C4-2B (cell line): ENCODE results near the gene RAB40B.

Experiments used
- CTCF ChIP-seq: fragments of 450-650 bp; conservative IDR thresholded peaks from 2 replicates; pipeline ENCODE4 v1.5.1; 2017; ENCODE audit warnings: mild to moderate bottlenecking
- ZFX ChIP-seq: fragments of 450-650 bp; IDR thresholded peaks from 2 replicates; pipeline ENCODE4 v1.6.1; 2017

- TF ChIP-seq CTCF (no peak), ZFX (no peak)
Observed at GRCh38 chr17:82664276-82664575, 34.3 kb downstream of the RAB40B start.
